ENCODE measurements around the gene LBP. TPM values are rescaled to one million over a fixed set of nuclear protein-coding genes. Genes with fewer than 3 reads are reported as not detected.

Gene LBP
- total and polyA plus RNA-seq, 2 donors (not counting 1 experiment from before 2014, with no cell fraction given): not detected

DNA sequence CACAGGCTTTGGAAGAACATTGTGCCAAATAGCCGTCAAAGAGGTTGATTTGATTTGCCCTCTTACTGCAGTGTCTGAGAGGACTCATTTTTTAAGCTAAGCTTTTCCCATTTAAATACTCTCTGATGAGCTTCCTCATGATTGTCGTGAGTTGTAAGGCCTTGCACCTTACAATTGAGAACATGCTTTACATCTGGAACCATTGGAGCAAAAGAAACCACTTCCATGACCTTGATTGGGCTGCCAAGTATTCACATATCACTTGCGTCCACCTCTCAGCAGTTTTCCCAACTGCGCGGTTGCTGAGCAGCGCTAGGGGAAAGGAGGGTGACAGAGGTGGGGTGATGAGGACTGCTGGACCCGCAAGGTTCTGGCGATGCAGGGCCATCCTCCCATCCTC is 12.3 kb upstream of the LBP start:
- H3K4me2 ChIP-seq (replicated peaks; ENCODE audit: low read depth, low read length, poor library complexity, severe bottlenecking): no peak overlapping the region
- CTCF ChIA-PET: no interaction called here
- Mint-ChIP-seq H3K27ac (no peak overlapping the region), H3K27me3 (peaks cover 32% of the 10 kb centered on the region), H3K4me1 (no peaks in the 10 kb centered on the region), H3K4me3 (no peak overlapping the region), H3K9me3 (ENCODE audit: insufficient read depth) (peaks cover 3% of the 10 kb centered on the region)
- no peaks in the 10 kb centered on the region for H3K36me3 ChIP-seq (replicated peaks in 1 of 2; ENCODE audit: control extremely low read depth in 1 of 2, control insufficient read depth in 1 of 2, extremely low read depth in 1 of 2, insufficient read depth in 2 of 2, low read length in 1 of 2)
- ATAC-seq (ENCODE audit: low read depth) (no peak), DNase-seq (no peak)
- POLR2A ChIA-PET: no interaction called here
- H3K27me3 ChIP-seq (replicated peaks in 1 of 4; ENCODE audit: control extremely low read depth in 1 of 4, control insufficient read depth in 3 of 4, insufficient read depth in 4 of 4, low read length in 3 of 4): peaks cover 0 to 21% (median 3%) of the 10 kb centered on the region in 4 experiments
- intact Hi-C loops (cut with micrococcal nuclease): no loop called here
- H3K79me2 ChIP-seq (ENCODE audit: control insufficient read depth, insufficient read depth, low read length): no peaks in the 10 kb centered on the region
- H3K9ac ChIP-seq (ENCODE audit: low read length): no peak overlapping the region
- TF ChIP-seq, protein P1, sequence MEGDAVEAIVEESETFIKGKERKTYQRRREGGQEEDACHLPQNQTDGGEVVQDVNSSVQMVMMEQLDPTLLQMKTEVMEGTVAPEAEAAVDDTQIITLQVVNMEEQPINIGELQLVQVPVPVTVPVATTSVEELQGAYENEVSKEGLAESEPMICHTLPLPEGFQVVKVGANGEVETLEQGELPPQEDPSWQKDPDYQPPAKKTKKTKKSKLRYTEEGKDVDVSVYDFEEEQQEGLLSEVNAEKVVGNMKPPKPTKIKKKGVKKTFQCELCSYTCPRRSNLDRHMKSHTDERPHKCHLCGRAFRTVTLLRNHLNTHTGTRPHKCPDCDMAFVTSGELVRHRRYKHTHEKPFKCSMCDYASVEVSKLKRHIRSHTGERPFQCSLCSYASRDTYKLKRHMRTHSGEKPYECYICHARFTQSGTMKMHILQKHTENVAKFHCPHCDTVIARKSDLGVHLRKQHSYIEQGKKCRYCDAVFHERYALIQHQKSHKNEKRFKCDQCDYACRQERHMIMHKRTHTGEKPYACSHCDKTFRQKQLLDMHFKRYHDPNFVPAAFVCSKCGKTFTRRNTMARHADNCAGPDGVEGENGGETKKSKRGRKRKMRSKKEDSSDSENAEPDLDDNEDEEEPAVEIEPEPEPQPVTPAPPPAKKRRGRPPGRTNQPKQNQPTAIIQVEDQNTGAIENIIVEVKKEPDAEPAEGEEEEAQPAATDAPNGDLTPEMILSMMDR (IDR thresholded peaks at IDR 0.05): no peak
- TF ChIP-seq EZH2 (IDR thresholded peaks at IDR 0.05; ENCODE audit: borderline replicate concordance, insufficient read depth, low read depth, low read length, poor library complexity, severe bottlenecking): no peak
- H4K20me1 ChIP-seq (ENCODE audit: control insufficient read depth, insufficient read depth, low read length, poor library complexity, severe bottlenecking): no peaks in the 10 kb centered on the region
- H3K4me3 ChIP-seq (ENCODE audit: control extremely low read depth in 1 of 5, extremely low read depth in 1 of 5, insufficient read depth in 1 of 5, low read depth in 2 of 5, low read length in 4 of 5): no peak overlapping the region
- H2AFZ ChIP-seq (ENCODE audit: insufficient read depth, low read depth, low read length, poor library complexity, severe bottlenecking): no peak overlapping the region
- H3K27ac ChIP-seq (ENCODE audit: low read length in 2 of 2): no peak overlapping the region
- WGBS (ENCODE audit: insufficient coverage): 83% methylated on average over 2 of the region's 8 CpGs
- no peaks in the 10 kb centered on the region for H3K4me1 ChIP-seq (ENCODE audit: control insufficient read depth in 2 of 2, insufficient read depth in 2 of 2, low read length in 2 of 2)
- peaks cover 0 to 22% (median 11%) of the 10 kb centered on the region in 3 donors for H3K9me3 ChIP-seq (ENCODE audit: control extremely low read depth in 1 of 3, control insufficient read depth in 2 of 3, insufficient read depth in 1 of 3, low read length in 2 of 3)

DNA sequence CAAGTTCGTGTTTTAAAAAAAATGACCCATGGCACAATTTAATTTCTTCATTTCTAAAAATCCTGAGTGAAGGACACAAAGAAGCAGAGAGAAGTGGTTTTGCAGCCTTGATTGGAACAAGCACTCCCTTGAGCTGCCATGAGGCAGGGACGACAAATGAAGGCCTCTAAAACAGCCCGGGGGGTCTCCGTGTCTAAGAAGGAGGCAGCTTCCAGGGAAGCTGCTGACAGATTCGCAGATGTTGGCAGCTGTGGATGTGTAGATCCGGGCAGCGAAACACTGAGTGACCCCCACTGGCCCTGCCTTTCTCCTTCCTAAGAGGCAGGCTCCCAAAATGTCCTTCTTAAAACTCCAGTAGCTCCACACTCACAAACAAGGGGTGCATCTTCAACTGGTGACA is 9.6 kb upstream of the LBP start:
- H3K9ac ChIP-seq (ENCODE audit: low read length): no peak overlapping the region
- no peaks in the 10 kb centered on the region for H3K4me1 ChIP-seq (ENCODE audit: control insufficient read depth in 2 of 2, insufficient read depth in 2 of 2, low read length in 2 of 2)
- no peak for TF ChIP-seq EZH2 (IDR thresholded peaks at IDR 0.05; ENCODE audit: borderline replicate concordance, insufficient read depth, low read depth, low read length, poor library complexity, severe bottlenecking)
- TF ChIP-seq, protein P1 (IDR thresholded peaks at IDR 0.05): no peak
- ChIA-PET CTCF (no interaction called here), POLR2A (no interaction called here)
- Mint-ChIP-seq H3K4me1 (no peaks in the 10 kb centered on the region), H3K27ac (no peak overlapping the region), H3K9me3 (ENCODE audit: insufficient read depth) (peaks cover 3% of the 10 kb centered on the region), H3K27me3 (peaks cover 33% of the 10 kb centered on the region), H3K4me3 (no peak overlapping the region)
- no peaks in the 10 kb centered on the region for H3K36me3 ChIP-seq (replicated peaks in 1 of 2; ENCODE audit: control extremely low read depth in 1 of 2, control insufficient read depth in 1 of 2, extremely low read depth in 1 of 2, insufficient read depth in 2 of 2, low read length in 1 of 2)
- DNase-seq (no peak), ATAC-seq (ENCODE audit: low read depth) (no peak)
- H4K20me1 ChIP-seq (ENCODE audit: control insufficient read depth, insufficient read depth, low read length, poor library complexity, severe bottlenecking): no peaks in the 10 kb centered on the region
- no peak overlapping the region for H2AFZ ChIP-seq (ENCODE audit: insufficient read depth, low read depth, low read length, poor library complexity, severe bottlenecking)
- no peak overlapping the region for H3K4me2 ChIP-seq (replicated peaks; ENCODE audit: low read depth, low read length, poor library complexity, severe bottlenecking)
- peaks cover 0 to 12% (median 3%) of the 10 kb centered on the region in 4 experiments for H3K27me3 ChIP-seq (replicated peaks in 1 of 4; ENCODE audit: control extremely low read depth in 1 of 4, control insufficient read depth in 3 of 4, insufficient read depth in 4 of 4, low read length in 3 of 4)
- H3K9me3 ChIP-seq (ENCODE audit: control extremely low read depth in 1 of 3, control insufficient read depth in 2 of 3, insufficient read depth in 1 of 3, low read length in 2 of 3): peaks cover 0 to 19% (median 11%) of the 10 kb centered on the region in 3 donors
- H3K27ac ChIP-seq (ENCODE audit: low read length in 2 of 2): no peak overlapping the region
- WGBS (ENCODE audit: insufficient coverage): 75% methylated on average over 7 of the region's 7 CpGs
- H3K79me2 ChIP-seq (ENCODE audit: control insufficient read depth, insufficient read depth, low read length): no peaks in the 10 kb centered on the region
- intact Hi-C loops (cut with micrococcal nuclease): no loop called here
- H3K4me3 ChIP-seq (ENCODE audit: control extremely low read depth in 1 of 5, extremely low read depth in 1 of 5, insufficient read depth in 1 of 5, low read depth in 2 of 5, low read length in 4 of 5): no peak overlapping the region

Measured in B cell (primary cell).